GM23338 (cell line): ENCODE results near the gene COBL. TPM values are rescaled to one million over a fixed set of nuclear protein-coding genes. Genes with fewer than 3 reads are reported as not detected.

Source experiments
- ATAC-seq: fragments of 200-7000 bp; cut with Tn5 transposase; 3 replicates; pipeline ENCODE4 v1.9.1; 2020
- DNase-seq: peaks from one replicate; pipeline ENCODE4 v3.0.0-alpha.2; 2015; ENCODE audit warnings: low spot score
- H2AFZ ChIP-seq: fragments of 200-600 bp; sonication (generic); 2 replicates; pipeline ENCODE4 v1.8.0; 2016; ENCODE audit warnings: antibody characterized with exemption, mild to moderate bottlenecking, moderate library complexity
- H3F3A ChIP-seq: fragments of 200-600 bp; sonication (generic); replicated peaks from 2 replicates; pipeline ENCODE4 v1.8.0; 2017; ENCODE audit warnings: antibody characterized with exemption, mixed run types, low read depth
- H3K27ac ChIP-seq: fragments of 200-600 bp; sonication (generic); 2 replicates; pipeline ENCODE4 v1.6.1; 2016; ENCODE audit warnings: low read depth
- H3K27me3 ChIP-seq: fragments of 200-600 bp; sonication (generic); 2 replicates; pipeline ENCODE4 v1.8.0; 2016; ENCODE audit warnings: mild to moderate bottlenecking, mixed run types, moderate library complexity; ENCODE audit not compliant: insufficient read depth
- H3K36me3 ChIP-seq: fragments of 200-600 bp; sonication (generic); 2 replicates; pipeline ENCODE4 v1.8.0; 2016; ENCODE audit warnings: mild to moderate bottlenecking; ENCODE audit not compliant: insufficient read depth
- H3K4me1 ChIP-seq: fragments of 200-600 bp; sonication (generic); 2 replicates; pipeline ENCODE4 v1.8.0; 2016; ENCODE audit warnings: mild to moderate bottlenecking, moderate library complexity; ENCODE audit not compliant: insufficient read depth
- H3K4me2 ChIP-seq: fragments of 200-600 bp; sonication (generic); 2 replicates; pipeline ENCODE4 v1.7.1; 2017; ENCODE audit warnings: mixed run types
- H3K4me3 ChIP-seq: fragments of 200-600 bp; sonication (generic); 2 replicates; pipeline ENCODE4 v1.6.1; 2016; ENCODE audit warnings: mixed run types
- H3K79me2 ChIP-seq: fragments of 200-600 bp; sonication (generic); replicated peaks from 2 replicates; pipeline ENCODE4 v1.8.0; 2017; ENCODE audit warnings: mild to moderate bottlenecking; ENCODE audit not compliant: insufficient read depth
- H3K9me2 ChIP-seq: fragments of 200-600 bp; sonication (generic); 2 replicates; pipeline ENCODE4 v1.8.0; 2017; ENCODE audit not compliant: insufficient read depth
- H4K20me1 ChIP-seq: fragments of 200-600 bp; sonication (generic); replicated peaks from 2 replicates; pipeline ENCODE4 v1.8.0; 2017; ENCODE audit warnings: mild to moderate bottlenecking; ENCODE audit not compliant: insufficient read depth
- H3K27ac Mint-ChIP-seq: 2 replicates; pipeline ENCODE4 v1.8.0; 2020; ENCODE audit warnings: inconsistent platforms, mild to moderate bottlenecking, moderate library complexity, mixed read lengths
- H3K27me3 Mint-ChIP-seq: 3 replicates; pipeline ENCODE4 v1.8.0; 2022; ENCODE audit warnings: low read depth, mild to moderate bottlenecking, moderate library complexity, mixed read lengths, inconsistent platforms; ENCODE audit not compliant: insufficient read depth, poor library complexity
- H3K36me3 Mint-ChIP-seq: 3 replicates; pipeline ENCODE4 v1.8.0; 2021; ENCODE audit warnings: low read depth, mild to moderate bottlenecking, inconsistent platforms, moderate library complexity, mixed read lengths
- H3K4me1 Mint-ChIP-seq: 3 replicates; pipeline ENCODE4 v1.8.0; 2020; ENCODE audit warnings: mild to moderate bottlenecking, inconsistent platforms, mixed read lengths
- H3K4me3 Mint-ChIP-seq: 3 replicates; pipeline ENCODE4 v1.8.0; 2021; ENCODE audit warnings: moderate library complexity, mild to moderate bottlenecking, inconsistent platforms, mixed read lengths
- H3K9me3 Mint-ChIP-seq: 3 replicates; pipeline ENCODE4 v1.8.0; 2020; ENCODE audit warnings: moderate library complexity, mild to moderate bottlenecking, inconsistent platforms, mixed read lengths
- EZH2phosphoT487 ChIP-seq: fragments of 200-600 bp; sonication (generic); IDR thresholded peaks from one replicate; pipeline ENCODE4 v1.8.1; 2018; ENCODE audit warnings: antibody characterized with exemption; ENCODE audit not compliant: unreplicated experiment
- POLR2AphosphoS5 ChIP-seq: IDR thresholded peaks from 2 replicates; pipeline ENCODE4 v1.6.1; 2016; ENCODE audit warnings: antibody characterized with exemption, low read depth
- STAT1 ChIP-seq: IDR thresholded peaks from one replicate; pipeline ENCODE4 v1.6.1; 2016; ENCODE audit warnings: antibody characterized with exemption; ENCODE audit not compliant: unreplicated experiment
- ZNF331 ChIP-seq: fragments of 250-450 bp; sonication (Bioruptor Pico); IDR thresholded peaks from 2 replicates; pipeline ENCODE4 v1.5.0; 2020; ENCODE audit warnings: low read depth, mild to moderate bottlenecking, moderate library complexity
- ZNF462 ChIP-seq: fragments of 250-450 bp; sonication (Bioruptor Pico); IDR thresholded peaks from 2 replicates; pipeline ENCODE4 v1.5.0; 2020; ENCODE audit warnings: mild to moderate bottlenecking, moderate library complexity
- polyA plus RNA-seq: library from polyadenylated mRNA; unstranded; fragments of >200 nt; fragmentation: Nextera tagmentation; extraction: Ambion mirVana; gene quantifications from 2 replicates; pipeline ENCODE4 v1.2.1, GENCODE V29; 2016
- total RNA-seq: library from RNA; depleted of rRNA; stranded (reverse); fragments of >200 nt; shearing (Covaris generic); gene quantifications from 2 replicates; pipeline ENCODE4 v1.2.3, GENCODE V29; 2014
- TF ChIP-seq, protein P1 (sequence below): IDR thresholded peaks from 2 replicates; pipeline ENCODE4 v1.6.1; 2016; ENCODE audit warnings: antibody characterized with exemption

COBL gene
- total and polyA plus RNA-seq, 2 experiments from 2014 or later = 18.3 to 51.9 TPM

GRCh38 chr7:51274001-51274400, 42.6 kb downstream of the COBL start (continued):
- TF ChIP-seq ZNF462 (CRISPR knock-in tag) (no peak), ZNF331 (no peak)
- TF ChIP-seq, protein P1, sequence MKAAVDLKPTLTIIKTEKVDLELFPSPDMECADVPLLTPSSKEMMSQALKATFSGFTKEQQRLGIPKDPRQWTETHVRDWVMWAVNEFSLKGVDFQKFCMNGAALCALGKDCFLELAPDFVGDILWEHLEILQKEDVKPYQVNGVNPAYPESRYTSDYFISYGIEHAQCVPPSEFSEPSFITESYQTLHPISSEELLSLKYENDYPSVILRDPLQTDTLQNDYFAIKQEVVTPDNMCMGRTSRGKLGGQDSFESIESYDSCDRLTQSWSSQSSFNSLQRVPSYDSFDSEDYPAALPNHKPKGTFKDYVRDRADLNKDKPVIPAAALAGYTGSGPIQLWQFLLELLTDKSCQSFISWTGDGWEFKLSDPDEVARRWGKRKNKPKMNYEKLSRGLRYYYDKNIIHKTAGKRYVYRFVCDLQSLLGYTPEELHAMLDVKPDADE = no peak

DNA sequence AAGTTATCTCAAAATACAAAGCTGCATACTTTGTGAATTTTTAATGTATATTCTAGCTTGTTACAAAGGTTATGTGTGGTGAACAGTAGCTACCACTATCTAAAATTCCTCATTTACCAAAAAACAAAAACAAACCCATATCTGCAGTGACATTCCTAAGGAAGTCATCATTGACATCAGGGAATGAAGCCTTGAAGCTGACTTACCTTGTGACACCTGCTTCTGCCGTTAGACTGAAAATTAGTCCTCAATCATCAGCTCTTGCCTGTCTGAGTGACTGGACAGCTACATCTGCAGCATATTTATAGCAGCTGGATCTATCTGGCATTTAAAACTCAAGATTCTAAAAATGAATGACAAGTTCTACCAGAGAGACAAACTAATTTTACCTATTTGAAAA, 43.2 kb downstream of the COBL start:
- Histone ChIP-seq H3K4me2 (no peak overlapping the region), H3K9me2 (no peaks in the 10 kb centered on the region), H2AFZ (no peak overlapping the region), H3K36me3 (no peaks in the 10 kb centered on the region), H4K20me1 (peaks cover 18% of the 10 kb centered on the region), H3K79me2 (peaks cover 96% of the 10 kb centered on the region), H3K4me1 (peaks cover 16% of the 10 kb centered on the region; the same call in 1 of the 2 replicates), H3K4me3 (no peak overlapping the region), H3F3A (no peaks in the 10 kb centered on the region; the same call in 1 of the 2 replicates), H3K27ac (no peak overlapping the region), H3K27me3 (no peaks in the 10 kb centered on the region)
- Mint-ChIP-seq H3K27me3 (peaks cover 5% of the 10 kb centered on the region), H3K4me3 (no peak overlapping the region), H3K27ac (no peak overlapping the region), H3K4me1 (peaks cover 35% of the 10 kb centered on the region), H3K9me3 (no peaks in the 10 kb centered on the region), H3K36me3 (no peaks in the 10 kb centered on the region)
- TF ChIP-seq ZNF462 (CRISPR knock-in tag) (no peak), STAT1 (no peak), EZH2phosphoT487 (no peak), POLR2AphosphoS5 (no peak)
- ATAC-seq (no peak), DNase-seq (no peak)
